ENCODE data around the gene MS4A12. TPM values are rescaled to one million over a fixed set of nuclear protein-coding genes. Genes with fewer than 3 reads are reported as not detected.

The MS4A12 gene
- total and polyA plus RNA-seq, 2 of the 8 experiments (the other 6 are each of a cell fraction or from before 2014, with no cell fraction given) = 0.14 to 0.39 TPM

DNA sequence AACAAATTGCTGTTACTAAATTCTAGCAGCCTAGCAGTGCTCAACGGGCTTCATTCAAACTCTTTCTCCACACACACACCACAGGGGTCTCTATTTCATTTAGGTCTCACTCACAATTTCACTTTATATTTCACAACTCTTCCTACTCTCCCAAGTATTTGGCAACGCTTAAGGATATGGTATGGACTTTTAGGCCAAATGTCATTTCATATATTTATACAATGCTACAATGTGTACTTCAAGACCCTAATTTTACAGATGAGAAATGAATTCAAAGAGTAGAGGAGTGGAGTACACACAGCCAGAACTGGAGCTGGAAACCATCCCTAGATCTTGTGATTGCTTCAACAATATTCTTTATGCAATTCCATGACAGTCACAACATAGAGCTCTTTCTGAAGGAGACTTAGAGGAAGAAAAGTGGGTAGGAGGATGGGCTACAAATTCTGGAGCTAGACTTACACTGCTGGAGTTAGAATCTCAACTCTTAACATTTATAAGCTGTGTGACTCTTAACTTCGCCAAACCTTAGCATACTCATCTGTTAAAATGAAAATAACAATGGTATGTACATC, 20.2 kb downstream of the MS4A12 start:
- peaks cover 5 to 7% of the 10 kb centered on the region in 2 experiments; a peak in 3 of 4 replicates for H3K9me3 ChIP-seq (ENCODE audit: insufficient read depth in 2 of 2, low read depth in 1 of 2, low read length in 1 of 2)
- no peak overlapping the region for H2BK5ac ChIP-seq (ENCODE audit: low read depth, low read length)
- no peaks in the 10 kb centered on the region for H3K23me2 ChIP-seq (ENCODE audit: low read depth, low read length)
- H3K79me2 ChIP-seq (ENCODE audit: control insufficient read depth in 1 of 2, insufficient read depth in 2 of 2, low read length in 2 of 2) = no peaks in the 10 kb centered on the region
- no peak overlapping the region for H4K5ac ChIP-seq (ENCODE audit: insufficient read length, low read depth, low read length)
- H3K36me3 ChIP-seq (ENCODE audit: control insufficient read depth in 2 of 4, insufficient read depth in 4 of 4, low read length in 3 of 4) = no peaks in the 10 kb centered on the region
- FAIRE-seq = no peak
- no peak overlapping the region for H3K56ac ChIP-seq (replicated peaks; ENCODE audit: insufficient read length, low read depth, low read length)
- no peaks in the 10 kb centered on the region for H3K4me1 ChIP-seq (replicated peaks in 1 of 4; ENCODE audit: control insufficient read depth in 3 of 4, insufficient read depth in 4 of 4, low read length in 3 of 4)
- H4K20me1 ChIP-seq (replicated peaks in 1 of 2; ENCODE audit: control insufficient read depth in 1 of 2, insufficient read depth in 2 of 2, low read length in 2 of 2) = no peaks in the 10 kb centered on the region
- H3K27ac ChIP-seq (ENCODE audit: low read depth, low read length) = no peak overlapping the region
- no peak overlapping the region for H2BK20ac ChIP-seq (ENCODE audit: low read length)
- no peak overlapping the region for H3K18ac ChIP-seq (ENCODE audit: extremely low read depth, low read length)
- H2BK12ac ChIP-seq (ENCODE audit: low read depth, low read length) = no peak overlapping the region
- no peaks in the 10 kb centered on the region for H3K27me3 ChIP-seq (replicated peaks in 1 of 4; ENCODE audit: control insufficient read depth in 3 of 4, extremely low read depth in 1 of 4, insufficient read depth in 3 of 4, low read length in 3 of 4)
- no peak overlapping the region for H3K4me3 ChIP-seq (ENCODE audit: extremely low read depth in 1 of 4, insufficient read depth in 2 of 4, low read depth in 3 of 4, low read length in 4 of 4)
- no peak overlapping the region for H4K8ac ChIP-seq (ENCODE audit: extremely low read depth, insufficient read depth, low read length)
- DNase-seq (ENCODE audit: low read depth in 1 of 2, low spot score in 2 of 2) = no peak
- H3K4me2 ChIP-seq (ENCODE audit: insufficient read depth in 1 of 2, low read depth in 2 of 2, low read length in 2 of 2) = no peak overlapping the region
- no peak overlapping the region for H2AFZ ChIP-seq (ENCODE audit: low read length)
- H2BK15ac ChIP-seq (ENCODE audit: low read length) = no peak overlapping the region
- no peak overlapping the region for H3K9ac ChIP-seq (replicated peaks in 1 of 4; ENCODE audit: extremely low read depth in 1 of 4, low read depth in 3 of 4, low read length in 3 of 4)
- no peak overlapping the region for H3K4ac ChIP-seq (replicated peaks; ENCODE audit: insufficient read length, low read depth, low read length)
- H3K79me1 ChIP-seq (ENCODE audit: low read depth, low read length) = no peaks in the 10 kb centered on the region
- H2BK120ac ChIP-seq (replicated peaks; ENCODE audit: low read depth, low read length) = no peak overlapping the region
- no peak overlapping the region for H2AK5ac ChIP-seq (ENCODE audit: low read depth, low read length)
- no peak overlapping the region for H3K14ac ChIP-seq (ENCODE audit: insufficient read length)
- POLR2A ChIA-PET (ENCODE audit: partially characterized antibody) = no interaction called here
- H3K23ac ChIP-seq (ENCODE audit: insufficient read length) = no peak overlapping the region
- CTCF ChIA-PET (ENCODE audit: partially characterized antibody) = interaction anchor here (0.7 to 1.4 kb wide), 3 partner anchors 94 to 245 kb away, joined by 3 read pairs; no protein-coding TSS in a partner anchor
- WGBS, 2 experiments (ENCODE audit: extremely low coverage in 1 of 2, insufficient coverage in 1 of 2, insufficient read length in 1 of 2, insufficient replicate concordance in 2 of 2, low coverage in 1 of 2, low lambda C conversion rate in 2 of 2, missing lambda C conversion rate in 1 of 2) = 82% methylated on average over 3 of the region's 3 CpGs; no CpG with 5 or more reads in 1 of the 2 experiments
- H4K91ac ChIP-seq (replicated peaks; ENCODE audit: insufficient read length, low read length) = no peak overlapping the region
- TF ChIP-seq POLR2A (IDR thresholded peaks at IDR 0.05; ENCODE audit: control extremely low read depth in 1 of 2, low read depth in 2 of 2, low read length in 2 of 2) = no peak
- TF ChIP-seq RAD21 (IDR thresholded peaks at IDR 0.05 in 1 of 2, conservative IDR thresholded peaks at IDR 0.05 in 1 of 2; ENCODE audit: low read depth in 2 of 2, low read length in 2 of 2) = no peak
- no peak for TF ChIP-seq BACH1 (IDR thresholded peaks at IDR 0.05; ENCODE audit: low read length)
- no peak for TF ChIP-seq CBX5 (IDR thresholded peaks at IDR 0.05; ENCODE audit: low read depth, low read length)
- TF ChIP-seq JUN (IDR thresholded peaks at IDR 0.05; ENCODE audit: low read depth, low read length) = no peak
- TF ChIP-seq RBBP5 (IDR thresholded peaks at IDR 0.05; ENCODE audit: borderline replicate concordance, low read depth, low read length) = no peak
- no peak for TF ChIP-seq SIRT6 (IDR thresholded peaks at IDR 0.05; ENCODE audit: low read length)
- TF ChIP-seq, protein P1, sequence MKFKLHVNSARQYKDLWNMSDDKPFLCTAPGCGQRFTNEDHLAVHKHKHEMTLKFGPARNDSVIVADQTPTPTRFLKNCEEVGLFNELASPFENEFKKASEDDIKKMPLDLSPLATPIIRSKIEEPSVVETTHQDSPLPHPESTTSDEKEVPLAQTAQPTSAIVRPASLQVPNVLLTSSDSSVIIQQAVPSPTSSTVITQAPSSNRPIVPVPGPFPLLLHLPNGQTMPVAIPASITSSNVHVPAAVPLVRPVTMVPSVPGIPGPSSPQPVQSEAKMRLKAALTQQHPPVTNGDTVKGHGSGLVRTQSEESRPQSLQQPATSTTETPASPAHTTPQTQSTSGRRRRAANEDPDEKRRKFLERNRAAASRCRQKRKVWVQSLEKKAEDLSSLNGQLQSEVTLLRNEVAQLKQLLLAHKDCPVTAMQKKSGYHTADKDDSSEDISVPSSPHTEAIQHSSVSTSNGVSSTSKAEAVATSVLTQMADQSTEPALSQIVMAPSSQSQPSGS (IDR thresholded peaks at IDR 0.05; ENCODE audit: low read length) = no peak
- no peak for TF ChIP-seq EZH2 (IDR thresholded peaks at IDR 0.05; ENCODE audit: low read depth, low read length, severe bottlenecking)
- TF ChIP-seq POU5F1 (IDR thresholded peaks at IDR 0.05; ENCODE audit: low read depth, low read length) = no peak
- TF ChIP-seq KDM5A (IDR thresholded peaks at IDR 0.05; ENCODE audit: low read length) = no peak
- TF ChIP-seq NANOG (IDR thresholded peaks at IDR 0.05; ENCODE audit: insufficient read depth, low read depth, low read length, poor library complexity, severe bottlenecking) = no peak
